Right atrium auricular region (tissue), 2 donors: ENCODE data around the gene ACTRT2. TPM values are rescaled to one million over a fixed set of nuclear protein-coding genes. Genes with fewer than 3 reads are reported as not detected.
A peak's percentile ranks its signal among the peaks of the same experiment; 100 is the strongest.

Experiments
- DNase-seq: peaks from one replicate; pipeline ENCODE4 v3.0.0-alpha.2; 2019; ENCODE audit warnings: low spot score
- H3K27ac ChIP-seq, 2 donors: fragments of 200-600 bp; sonication (generic); 1 replicate in 1 of 2; 2 replicates in 1 of 2; pipeline ENCODE4 v1.5.1; 2016 to 2019
- H3K27me3 ChIP-seq, 2 donors: fragments of 200-600 bp; sonication (generic); one replicate each; pipeline versions ENCODE4 v1.5.1 to v1.6.0; 2017 to 2019
- H3K36me3 ChIP-seq: fragments of 200-600 bp; sonication (generic); one replicate; pipeline ENCODE4 v1.5.1; 2016
- H3K4me1 ChIP-seq, 2 donors: fragments of 200-600 bp; sonication (generic); one replicate each; pipeline versions ENCODE4 v1.5.1 to v1.6.0; 2017 to 2019
- H3K4me3 ChIP-seq, 2 donors: fragments of 200-600 bp; sonication (generic); 1 replicate in 1 of 2; 2 replicates in 1 of 2; pipeline ENCODE4 v1.5.1; 2017 to 2019; ENCODE audit warnings: mild to moderate bottlenecking in 1 of 2, moderate library complexity in 1 of 2
- H3K9me3 ChIP-seq, 2 donors: fragments of 200-600 bp; sonication (generic); one replicate each; pipeline ENCODE4 v1.5.1; 2019
- total RNA-seq, 2 donors: library from RNA; depleted of rRNA; stranded (reverse); fragments of >200 nt; gene quantifications; one replicate each; pipeline ENCODE4 v1.1.0, GENCODE V29; 2016
- TF ChIP-seq, protein P1 (sequence below), 2 donors: fragments of 200-600 bp; sonication (generic); IDR thresholded peaks; one replicate each; pipeline ENCODE4 v1.5.1; 2019; ENCODE audit warnings: antibody characterized with exemption in 2 of 2

ACTRT2 gene
- total RNA-seq, 2 donors from 2014 or later, result not detected

- no peak overlapping the region for H3K27ac ChIP-seq
- no peaks in the 10 kb centered on the region for H3K9me3 ChIP-seq
- H3K4me3 ChIP-seq, result no peak overlapping the region
- no peaks in the 10 kb centered on the region for H3K27me3 ChIP-seq
- TF ChIP-seq, protein P1, sequence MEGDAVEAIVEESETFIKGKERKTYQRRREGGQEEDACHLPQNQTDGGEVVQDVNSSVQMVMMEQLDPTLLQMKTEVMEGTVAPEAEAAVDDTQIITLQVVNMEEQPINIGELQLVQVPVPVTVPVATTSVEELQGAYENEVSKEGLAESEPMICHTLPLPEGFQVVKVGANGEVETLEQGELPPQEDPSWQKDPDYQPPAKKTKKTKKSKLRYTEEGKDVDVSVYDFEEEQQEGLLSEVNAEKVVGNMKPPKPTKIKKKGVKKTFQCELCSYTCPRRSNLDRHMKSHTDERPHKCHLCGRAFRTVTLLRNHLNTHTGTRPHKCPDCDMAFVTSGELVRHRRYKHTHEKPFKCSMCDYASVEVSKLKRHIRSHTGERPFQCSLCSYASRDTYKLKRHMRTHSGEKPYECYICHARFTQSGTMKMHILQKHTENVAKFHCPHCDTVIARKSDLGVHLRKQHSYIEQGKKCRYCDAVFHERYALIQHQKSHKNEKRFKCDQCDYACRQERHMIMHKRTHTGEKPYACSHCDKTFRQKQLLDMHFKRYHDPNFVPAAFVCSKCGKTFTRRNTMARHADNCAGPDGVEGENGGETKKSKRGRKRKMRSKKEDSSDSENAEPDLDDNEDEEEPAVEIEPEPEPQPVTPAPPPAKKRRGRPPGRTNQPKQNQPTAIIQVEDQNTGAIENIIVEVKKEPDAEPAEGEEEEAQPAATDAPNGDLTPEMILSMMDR (IDR thresholded peaks at IDR 0.05), result no peak
- H3K36me3 ChIP-seq, result no peaks in the 10 kb centered on the region
- no peaks in the 10 kb centered on the region for H3K4me1 ChIP-seq
- DNase-seq, result no peak
These were observed 7.4 kb downstream of the ACTRT2 start for GRCh38 chr1:3028531-3029282.

GRCh38 chr1:3029481-3029961 lies 8.3 kb downstream of the ACTRT2 start:
- no peak for DNase-seq
- Histone ChIP-seq H3K9me3 (no peaks in the 10 kb centered on the region), H3K4me3 (no peak overlapping the region), H3K4me1 (no peaks in the 10 kb centered on the region), H3K27ac (no peak overlapping the region), H3K36me3 (no peaks in the 10 kb centered on the region), H3K27me3 (no peaks in the 10 kb centered on the region)
- TF ChIP-seq, protein P1 (IDR thresholded peaks at IDR 0.05), result no peak

DNA sequence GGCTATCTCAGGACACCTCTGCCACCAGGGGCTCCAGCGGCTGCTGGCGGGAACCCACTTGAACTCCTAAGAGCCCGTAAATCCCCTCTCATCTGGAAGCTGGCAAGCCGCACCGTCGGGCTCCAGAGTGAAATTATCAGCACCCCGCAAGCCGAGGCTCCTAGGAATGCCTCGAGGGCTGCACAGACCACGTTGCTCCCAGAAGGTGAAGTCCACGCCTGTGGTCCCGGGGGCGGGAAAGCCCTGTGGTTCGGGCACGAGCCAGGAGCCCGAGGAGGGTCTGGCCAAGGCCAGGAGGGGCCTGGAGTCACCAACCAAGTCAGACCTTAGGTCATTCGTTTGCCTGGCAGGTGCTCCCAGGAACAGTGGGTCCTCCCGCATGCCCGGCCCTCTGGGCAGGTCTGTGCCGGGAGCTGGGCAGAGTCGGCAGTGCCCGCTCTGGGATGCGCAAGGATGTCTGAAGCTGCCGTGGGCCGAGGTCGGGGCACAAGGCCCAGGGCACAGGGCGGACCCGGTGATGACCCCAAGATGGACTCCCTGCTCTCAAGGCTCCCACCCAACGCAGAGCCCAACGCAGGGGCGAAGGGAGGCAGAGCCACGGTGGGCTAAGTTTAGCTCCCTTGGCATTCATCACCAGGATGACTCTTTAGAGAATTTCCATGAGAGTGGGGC lies 8.9 kb downstream of the ACTRT2 start:
- H3K9me3 ChIP-seq, result no peaks in the 10 kb centered on the region
- H3K36me3 ChIP-seq, result no peaks in the 10 kb centered on the region
- no peaks in the 10 kb centered on the region for H3K27me3 ChIP-seq
- TF ChIP-seq, protein P1 (IDR thresholded peaks at IDR 0.05), result no peak
- no peaks in the 10 kb centered on the region for H3K4me1 ChIP-seq
- DNase-seq, result no peak
- no peak overlapping the region for H3K27ac ChIP-seq
- no peak overlapping the region for H3K4me3 ChIP-seq

- no peak overlapping the region for H3K27ac ChIP-seq
- no peaks in the 10 kb centered on the region for H3K27me3 ChIP-seq
- H3K4me1 ChIP-seq, result no peaks in the 10 kb centered on the region
- no peaks in the 10 kb centered on the region for H3K36me3 ChIP-seq
- H3K9me3 ChIP-seq, result no peaks in the 10 kb centered on the region
- no peak overlapping the region for H3K4me3 ChIP-seq
- TF ChIP-seq, protein P1 (IDR thresholded peaks at IDR 0.05), result no peak
- no peak for DNase-seq
These were observed 9.6 kb downstream of the ACTRT2 start for GRCh38 chr1:3030663-3031381.

GRCh38 chr1:3031401-3032221 lies 10.3 kb downstream of the ACTRT2 start:
- Histone ChIP-seq H3K36me3 (no peaks in the 10 kb centered on the region), H3K4me3 (no peak overlapping the region), H3K27me3 (no peaks in the 10 kb centered on the region), H3K9me3 (no peaks in the 10 kb centered on the region), H3K27ac (no peak overlapping the region), H3K4me1 (no peaks in the 10 kb centered on the region)
- DNase-seq, result peak; percentile 66
- TF ChIP-seq, protein P1 (IDR thresholded peaks at IDR 0.05), result no peak
